Activated gamma-delta T cell treated with anti-CD3 and anti-CD28 coated beads, Interleukin-2, amount 50 U/mL, for 16 hours (primary cell): Measurements from ENCODE around the gene ZFC3H1.

ENCODE experiments used
- DNase-seq: peaks from one replicate; pipeline ENCODE4 v3.0.0-alpha.2; 2020; ENCODE audit warnings: low read depth

Gene ZFC3H1

GRCh38 chr12:71638499-71638898 lies 25.1 kb downstream of the ZFC3H1 start:
- DNase-seq = no peak

DNA sequence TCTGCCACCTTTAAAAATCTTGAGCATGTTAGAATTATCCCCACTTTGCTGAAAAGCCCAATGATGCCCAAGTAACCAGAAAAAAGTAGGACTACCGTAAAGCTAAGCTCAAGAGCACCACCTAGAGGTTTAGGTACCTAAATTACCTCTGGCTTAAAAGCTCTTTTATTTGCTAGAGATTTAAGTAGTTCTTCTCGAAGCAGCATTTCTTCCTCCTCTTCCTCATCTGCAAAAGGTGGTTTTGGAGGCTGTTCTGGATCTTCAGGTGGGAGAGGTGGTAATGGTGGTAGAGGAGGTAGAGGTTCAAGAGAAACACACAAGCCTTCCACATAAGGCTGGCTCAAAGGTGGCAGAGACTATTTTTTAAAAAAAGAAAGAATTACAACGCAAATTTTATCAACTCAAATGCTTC lies 26.9 kb downstream of the ZFC3H1 start:
- DNase-seq = no peak

- no peak for DNase-seq
Measured at GRCh38 chr12:71627438-71628002, 36.1 kb downstream of the ZFC3H1 start.

DNA sequence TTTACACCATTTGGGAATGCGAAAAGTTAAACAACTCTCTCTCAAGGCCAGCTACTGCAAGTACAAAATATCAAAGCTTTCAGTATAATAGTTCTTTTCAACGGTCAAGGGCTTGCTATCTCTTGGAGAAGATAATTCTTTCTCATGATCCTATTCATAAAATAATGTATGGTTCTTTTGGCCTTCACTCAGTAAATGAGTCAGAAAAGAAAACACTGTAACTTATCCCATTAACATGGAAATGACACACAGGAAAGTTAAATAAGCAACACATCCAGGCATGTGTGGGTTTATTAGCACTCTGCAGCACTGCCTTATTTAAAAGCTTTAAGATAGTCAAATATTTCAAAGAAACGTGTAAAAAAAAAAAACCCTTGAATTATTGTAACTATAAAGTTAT lies 36.9 kb downstream of the ZFC3H1 start:
- DNase-seq = no peak

DNA sequence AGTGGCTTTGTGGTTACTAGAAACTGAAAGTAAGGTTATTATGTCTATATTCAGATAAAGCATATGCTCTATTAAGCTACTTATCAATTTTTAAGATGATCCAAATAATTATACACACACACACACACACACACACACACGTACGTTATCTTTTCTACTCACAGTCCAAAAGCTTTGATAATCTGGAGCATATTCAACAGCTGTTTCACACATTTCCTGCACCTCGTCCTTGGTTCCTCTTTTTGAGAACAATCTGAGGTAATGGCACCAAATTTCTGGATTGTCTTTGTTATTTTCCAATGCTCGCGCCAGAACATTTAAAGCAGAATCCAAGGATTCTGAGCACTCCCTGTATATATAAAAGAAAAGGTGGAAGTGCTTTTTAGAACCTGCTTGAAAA lies 37.5 kb downstream of the ZFC3H1 start:
- DNase-seq = no peak

GRCh38 chr12:71625476-71625875 lies 38.2 kb downstream of the ZFC3H1 start:
- DNase-seq = no peak

DNA sequence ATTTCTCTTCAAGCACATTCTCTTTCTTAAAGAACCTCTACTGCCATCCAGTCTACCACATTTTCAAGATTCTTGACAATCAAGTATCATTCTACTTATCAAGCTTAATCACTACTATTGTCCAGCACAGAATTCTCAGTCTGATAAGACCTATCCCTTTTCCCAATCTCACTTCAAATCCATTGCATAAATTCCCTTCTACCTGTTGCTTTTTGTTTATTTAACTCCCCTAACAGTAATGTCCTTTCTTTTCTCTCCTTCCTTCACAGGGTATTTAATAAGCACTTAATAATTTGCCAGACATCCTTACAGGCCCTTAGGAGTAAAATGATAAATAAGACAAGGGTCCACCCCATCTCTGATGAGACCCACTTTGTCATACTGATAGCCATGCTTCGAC lies 41.7 kb downstream of the ZFC3H1 start:
- no peak for DNase-seq

DNA sequence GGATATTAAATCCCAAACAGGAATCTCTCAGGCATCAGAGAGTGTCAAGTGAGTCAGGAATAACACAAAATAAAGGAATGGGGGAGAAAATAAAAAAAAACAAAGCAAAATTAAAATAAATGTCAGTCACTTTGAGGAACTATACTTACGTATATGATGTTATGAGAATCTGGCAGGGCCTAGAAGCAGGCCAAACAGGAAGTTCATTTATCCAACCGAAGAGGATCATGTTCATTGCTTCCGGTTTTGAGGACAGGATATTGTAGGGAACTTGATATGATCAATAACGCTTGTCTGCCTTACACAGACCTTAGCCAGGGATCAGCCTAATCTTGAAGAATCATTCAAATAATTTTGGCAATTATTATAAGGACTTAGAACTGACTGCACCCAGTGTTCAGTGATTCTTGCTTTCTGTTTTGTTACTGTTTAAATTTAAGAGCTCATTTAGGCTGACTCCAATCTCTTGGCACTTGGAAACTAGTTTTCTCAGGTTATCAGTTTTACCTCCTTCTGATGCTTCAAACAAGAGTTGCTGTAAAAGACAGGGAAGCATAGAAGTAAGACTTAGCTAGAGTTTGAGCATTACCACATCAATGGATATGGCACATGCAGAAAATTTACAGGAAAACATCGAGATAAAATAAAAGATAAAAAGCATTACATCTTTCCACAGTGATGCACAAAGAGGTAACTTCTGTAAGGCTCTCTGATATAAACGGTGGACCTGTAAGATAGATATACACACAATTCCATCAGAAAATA lies 53.4 kb downstream of the ZFC3H1 start:
- no peak for DNase-seq

GRCh38 chr12:71607494-71608330 lies 55.9 kb downstream of the ZFC3H1 start:
- no peak for DNase-seq

DNA sequence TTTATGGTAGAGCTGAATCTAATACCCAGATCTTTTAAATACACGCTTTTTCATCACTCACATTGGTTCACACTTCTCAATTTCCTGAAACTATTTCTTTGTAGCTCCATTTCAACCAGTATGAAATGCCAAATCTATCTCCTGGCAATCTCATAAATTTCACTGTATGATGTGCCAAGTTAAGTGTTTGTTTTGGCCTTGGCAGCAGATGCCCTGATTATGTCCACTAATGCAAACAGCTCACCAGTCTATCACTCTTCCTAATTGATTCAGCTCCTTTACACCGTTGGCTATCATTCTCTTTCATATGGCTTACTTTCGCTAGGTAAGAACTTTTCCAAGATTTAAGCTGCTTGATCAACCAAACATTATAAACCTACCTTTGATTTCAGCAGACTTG lies 58.6 kb downstream of the ZFC3H1 start:
- no peak for DNase-seq

- no peak for DNase-seq
Measured at GRCh38 chr12:71602761-71603577, 60.7 kb downstream of the ZFC3H1 start.

DNA sequence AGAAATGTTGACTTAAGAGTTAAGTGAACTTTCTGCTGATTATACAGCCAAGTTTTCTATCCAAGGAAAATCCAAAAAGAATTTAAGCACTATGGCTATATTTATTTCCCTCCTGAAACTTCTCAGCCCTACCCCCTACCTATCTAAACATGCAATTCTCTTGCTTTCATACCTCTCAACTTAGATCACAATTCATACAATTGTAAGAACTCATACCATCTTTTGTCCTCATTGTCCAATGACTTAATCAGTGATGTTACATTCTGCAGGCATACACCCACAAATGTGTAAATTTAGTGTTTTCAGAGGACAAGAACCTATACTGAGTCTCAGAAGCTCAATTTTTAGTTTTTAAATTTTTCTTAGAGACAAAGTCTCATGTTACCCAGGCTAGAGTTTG lies 62.1 kb downstream of the ZFC3H1 start:
- no peak for DNase-seq

DNA sequence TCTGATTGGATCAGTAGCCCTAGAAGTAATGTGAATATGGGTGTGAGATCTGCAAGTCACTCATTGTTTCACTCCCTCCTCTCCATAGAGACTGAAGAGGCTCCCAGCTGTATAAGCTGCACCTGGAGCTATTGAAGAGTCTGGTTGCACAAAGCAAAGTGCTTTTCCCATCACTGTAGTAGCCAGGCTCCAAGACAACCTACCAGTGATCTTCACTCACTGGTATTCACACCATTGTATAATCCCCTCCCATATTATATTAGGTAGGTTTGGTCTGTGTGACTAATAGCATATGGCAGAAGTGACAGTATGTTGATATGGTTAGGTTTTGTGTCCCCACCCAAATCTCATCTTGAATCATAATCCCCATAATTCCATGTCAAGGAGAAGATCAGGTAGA lies 64.4 kb downstream of the ZFC3H1 start:
- no peak for DNase-seq

DNA sequence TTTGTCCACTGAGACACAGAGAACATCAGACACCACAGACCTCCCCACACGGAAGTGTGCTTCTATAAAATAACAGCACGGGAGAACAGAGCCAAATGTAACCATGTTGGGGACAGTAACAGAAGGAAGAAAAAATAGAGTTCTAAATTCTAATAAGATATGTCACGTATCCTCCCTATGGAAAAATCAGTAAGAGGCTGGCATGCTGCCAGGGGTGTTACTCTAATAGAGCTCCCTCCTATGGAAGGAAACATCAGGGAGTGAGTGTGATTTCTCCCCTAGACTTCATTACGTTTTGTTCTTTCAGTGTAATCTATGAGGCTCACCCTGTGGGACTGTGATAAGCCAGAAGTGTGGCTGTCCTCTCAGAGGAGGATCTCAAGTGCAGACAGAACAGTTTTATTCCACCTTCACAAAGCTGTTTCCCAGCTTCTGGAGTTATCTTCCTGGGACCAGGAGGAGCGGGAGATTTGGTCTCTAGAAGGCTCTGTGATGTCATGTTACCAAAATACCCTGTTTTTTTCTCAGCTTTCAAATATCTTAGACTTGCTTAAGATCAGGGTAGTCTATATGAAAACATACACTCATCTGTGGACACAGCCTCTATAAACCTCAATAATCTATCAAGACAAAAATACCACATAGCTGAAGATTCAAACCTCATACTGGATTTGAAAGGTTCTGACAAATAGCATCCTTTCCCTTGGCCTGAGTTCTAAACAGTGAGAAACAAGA lies 69.3 kb downstream of the ZFC3H1 start:
- DNase-seq = no peak

GRCh38 chr12:71592841-71593240 lies 70.8 kb downstream of the ZFC3H1 start:
- no peak for DNase-seq

GRCh38 chr12:71591601-71592000 lies 72.0 kb downstream of the ZFC3H1 start:
- no peak for DNase-seq

GRCh38 chr12:71589478-71589881 lies 74.2 kb downstream of the ZFC3H1 start:
- DNase-seq = no peak

DNA sequence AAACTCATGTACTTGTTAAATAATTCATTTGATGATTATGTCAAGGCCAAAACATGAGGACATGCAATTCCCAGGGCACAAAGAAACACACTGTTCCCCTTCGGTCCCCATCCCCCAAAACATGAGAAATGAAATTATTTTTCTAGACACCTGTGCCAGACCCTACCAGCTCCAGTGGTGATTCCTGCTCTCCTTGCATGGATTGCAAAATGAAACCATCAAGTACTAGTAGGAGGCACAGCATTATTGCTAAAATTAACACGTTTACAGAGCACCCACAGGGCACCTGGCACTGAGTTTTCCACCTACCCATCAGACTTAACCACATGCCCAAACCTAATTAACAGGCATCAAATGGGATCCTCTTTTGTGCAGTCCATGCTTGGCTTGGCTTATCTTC lies 76.6 kb downstream of the ZFC3H1 start:
- no peak for DNase-seq

DNA sequence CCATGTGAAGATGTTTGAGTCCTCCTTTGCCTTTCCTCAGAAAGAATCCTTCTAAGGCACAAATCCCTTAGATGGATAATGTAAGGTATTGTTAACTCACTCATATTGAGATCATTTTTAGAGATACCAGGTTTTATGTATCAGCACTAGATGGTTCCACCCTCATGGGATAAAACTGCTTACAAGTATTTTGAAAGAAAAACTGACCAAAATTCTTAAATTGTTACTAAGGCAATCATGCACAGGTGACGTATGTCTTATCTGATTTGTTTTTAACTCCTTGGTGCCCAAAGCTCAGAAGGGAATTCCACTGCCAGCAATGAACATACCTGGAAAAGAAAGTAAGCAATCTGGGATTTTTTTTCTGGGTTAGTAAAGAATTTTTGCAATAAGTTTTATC lies 78.4 kb downstream of the ZFC3H1 start:
- DNase-seq = no peak

- DNase-seq = no peak
Measured at GRCh38 chr12:71584356-71584755, 79.3 kb downstream of the ZFC3H1 start.

- no peak for DNase-seq
Measured at GRCh38 chr12:71582925-71583324, 80.7 kb downstream of the ZFC3H1 start.

DNA sequence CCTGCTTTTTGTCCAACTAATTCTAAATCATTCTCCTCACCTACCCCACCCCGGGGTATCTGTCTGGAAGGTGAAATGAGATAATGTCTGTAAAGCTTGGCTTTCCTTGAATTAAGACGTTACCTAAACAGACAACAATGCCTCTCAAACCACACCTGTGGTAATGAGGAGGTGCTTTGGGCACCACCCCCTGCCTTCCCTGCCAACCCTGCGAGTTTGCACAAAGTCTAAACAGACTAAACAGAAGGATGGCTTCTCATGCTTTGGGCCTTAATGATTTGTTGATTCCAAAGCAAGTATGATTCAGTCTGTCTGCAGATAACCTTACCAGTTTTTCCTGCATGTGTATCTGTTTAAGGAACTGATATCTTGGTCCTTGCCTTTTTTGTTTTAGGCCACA lies 82.4 kb downstream of the ZFC3H1 start:
- DNase-seq = no peak
